CD4-positive, alpha-beta T cell treated with Interleukin-4 for 4 hours (primary cell): ENCODE measurements around the gene RIPPLY2.
"Not testable (repeated sequence)": the region's sequence is repeated elsewhere in the genome, so short reads cannot be mapped to it uniquely, and the experiment has no call there.

Experiments
- DNase-seq: peaks from one replicate; pipeline ENCODE4 v3.0.0-alpha.2; 2020

RIPPLY2 gene

DNA sequence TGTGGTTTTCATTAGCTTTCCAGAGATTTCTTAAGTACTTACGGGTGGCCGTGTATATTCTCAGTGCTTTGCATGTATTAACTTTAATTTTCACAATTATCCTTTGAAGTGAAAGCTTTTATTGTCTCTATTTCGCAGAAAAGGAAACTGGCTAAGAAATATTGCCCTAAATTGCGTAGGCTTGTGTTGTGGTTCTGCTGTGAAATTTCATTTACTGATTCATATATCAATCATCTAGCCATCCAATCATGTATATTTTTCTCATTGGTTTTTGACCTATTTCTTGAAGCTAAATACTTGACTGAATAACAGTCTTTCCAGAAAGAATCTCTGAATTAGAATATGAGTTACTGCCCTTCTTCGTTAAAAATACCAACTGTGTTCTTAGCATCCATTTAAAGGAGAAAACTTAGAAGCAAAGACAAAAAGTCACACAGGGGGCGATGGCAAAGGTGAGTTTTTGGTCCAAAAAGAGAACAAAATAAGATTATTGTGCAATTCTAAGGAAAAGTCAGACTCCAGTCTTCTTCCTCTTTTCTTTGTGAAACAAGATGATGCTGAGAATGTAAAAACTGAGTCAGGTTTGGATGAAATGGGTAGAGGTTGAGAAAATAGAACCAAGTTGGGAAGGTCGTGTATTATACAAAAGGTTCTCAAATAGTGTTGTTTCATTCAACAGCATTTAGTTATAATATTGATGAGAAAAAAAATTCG lies 7.8 kb downstream of the RIPPLY2 start:
- no peak for DNase-seq

DNA sequence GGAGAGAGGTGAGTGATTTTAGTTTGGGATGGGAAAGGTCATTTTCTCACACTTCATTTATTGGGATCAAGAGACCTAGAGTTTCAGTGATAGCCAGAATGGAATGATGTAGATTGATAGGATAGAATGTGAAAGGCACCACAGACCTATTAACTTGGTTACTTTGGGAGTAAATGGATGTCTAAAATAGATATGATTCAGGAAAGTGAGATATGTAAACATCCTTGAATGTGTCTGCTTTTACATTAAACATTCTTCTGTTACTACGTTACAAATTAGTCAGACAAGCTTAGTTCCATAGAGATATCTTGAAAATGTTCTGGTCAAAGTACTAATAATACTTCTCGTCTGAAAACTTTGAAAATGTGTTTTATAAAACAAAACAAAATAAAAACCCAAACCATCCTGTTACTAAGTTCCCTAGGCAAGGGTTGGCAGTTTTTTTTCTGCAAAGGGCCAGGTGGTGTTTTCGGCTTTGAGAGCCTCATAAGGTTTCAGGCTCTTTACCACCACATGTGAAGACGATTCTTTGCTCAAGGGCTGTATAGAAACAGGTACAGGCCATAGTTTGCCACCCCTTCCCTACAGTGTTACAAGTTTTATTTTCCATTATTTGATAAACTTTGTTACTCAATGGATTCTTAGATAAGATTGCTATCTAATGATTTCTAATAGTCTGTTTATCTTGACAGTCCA lies 9.8 kb downstream of the RIPPLY2 start:
- DNase-seq, result no peak

DNA sequence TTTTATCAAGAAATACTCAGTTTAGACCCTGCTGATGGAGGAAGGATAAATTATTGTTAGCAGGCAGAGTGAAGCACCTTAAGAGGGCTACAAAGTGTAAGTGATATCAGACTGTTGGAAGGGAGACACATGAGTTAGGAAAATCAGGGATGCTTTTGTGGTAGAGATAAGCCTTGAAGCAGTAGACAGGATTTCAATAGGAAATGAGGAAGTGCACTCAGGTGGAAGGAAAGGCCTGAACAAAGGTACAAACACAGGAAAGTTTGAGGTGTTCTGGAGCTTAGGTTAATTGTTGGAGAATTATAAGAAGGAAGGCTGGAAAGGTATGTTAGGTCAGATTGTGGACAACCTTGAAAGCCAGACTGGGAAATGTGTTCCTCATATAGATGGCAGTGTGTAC lies 13.9 kb downstream of the RIPPLY2 start:
- DNase-seq, result no peak

DNA sequence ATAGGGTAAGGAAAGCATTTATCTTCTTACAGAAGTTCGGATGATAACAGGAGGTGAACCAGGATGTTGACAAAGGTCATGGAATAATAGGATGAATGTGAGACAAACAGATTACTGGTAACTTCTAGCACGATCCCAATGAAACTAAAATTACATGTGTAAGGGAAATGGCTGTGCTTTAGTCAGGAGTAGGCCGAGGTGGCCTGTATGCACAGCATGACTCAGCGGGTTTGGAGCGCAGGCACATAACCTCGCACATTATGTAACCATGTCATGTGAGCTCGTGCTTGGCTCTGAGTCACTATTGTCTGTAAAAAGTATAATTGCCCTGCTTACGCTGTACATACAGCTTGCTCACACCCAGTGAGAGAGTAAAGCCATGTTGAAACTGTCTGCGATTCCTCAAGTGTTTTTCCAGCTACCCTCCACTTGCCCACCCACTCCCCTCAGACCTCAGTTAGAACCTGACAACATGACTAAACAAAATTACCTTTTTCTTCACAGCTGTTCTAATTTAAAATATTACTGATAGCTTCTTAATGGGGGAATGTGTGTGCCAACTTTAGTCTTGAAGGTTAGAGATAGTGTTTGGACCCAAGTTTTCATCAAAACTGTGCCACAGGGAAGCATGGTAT lies 14.5 kb downstream of the RIPPLY2 start:
- peak; percentile 9 for DNase-seq

DNA sequence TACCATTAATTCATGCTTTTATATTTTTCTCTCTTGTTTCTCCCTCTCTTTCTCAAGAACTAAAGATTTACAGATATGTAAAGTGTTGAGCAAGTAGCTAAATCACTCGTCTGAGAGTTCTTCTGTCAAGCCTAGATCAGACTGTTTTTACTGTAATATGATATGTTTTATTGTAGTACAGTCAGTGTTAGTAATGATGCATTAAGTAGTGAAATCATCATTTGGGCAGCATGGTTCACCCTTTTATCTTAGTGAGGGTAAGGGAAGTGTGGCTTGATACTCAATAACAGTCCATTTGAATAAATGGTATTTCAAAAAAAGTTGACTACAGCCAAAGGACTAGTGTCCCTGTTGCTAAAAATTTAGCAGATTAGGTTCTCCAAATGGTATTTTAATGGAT lies 15.5 kb downstream of the RIPPLY2 start:
- DNase-seq, result no peak

DNA sequence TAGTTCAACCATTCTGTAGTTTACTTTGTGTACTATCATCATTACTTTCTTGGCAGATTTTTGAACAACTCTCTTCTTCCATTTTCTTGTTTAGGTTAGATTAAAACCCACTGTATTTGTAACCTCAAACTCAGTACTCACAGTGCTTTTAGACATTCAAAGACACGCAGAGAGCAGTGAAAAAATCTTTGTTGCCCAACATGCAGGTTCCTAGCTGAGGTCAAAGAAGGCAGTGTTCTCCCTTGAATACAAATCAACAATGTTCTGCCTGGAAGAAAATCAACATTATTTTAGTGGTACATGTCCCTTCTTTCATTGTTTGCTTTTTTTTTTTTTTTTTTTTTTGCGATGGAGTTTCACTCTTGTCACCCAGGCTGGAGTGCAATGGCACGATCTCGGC lies 17.5 kb downstream of the RIPPLY2 start:
- DNase-seq, result no peak

DNA sequence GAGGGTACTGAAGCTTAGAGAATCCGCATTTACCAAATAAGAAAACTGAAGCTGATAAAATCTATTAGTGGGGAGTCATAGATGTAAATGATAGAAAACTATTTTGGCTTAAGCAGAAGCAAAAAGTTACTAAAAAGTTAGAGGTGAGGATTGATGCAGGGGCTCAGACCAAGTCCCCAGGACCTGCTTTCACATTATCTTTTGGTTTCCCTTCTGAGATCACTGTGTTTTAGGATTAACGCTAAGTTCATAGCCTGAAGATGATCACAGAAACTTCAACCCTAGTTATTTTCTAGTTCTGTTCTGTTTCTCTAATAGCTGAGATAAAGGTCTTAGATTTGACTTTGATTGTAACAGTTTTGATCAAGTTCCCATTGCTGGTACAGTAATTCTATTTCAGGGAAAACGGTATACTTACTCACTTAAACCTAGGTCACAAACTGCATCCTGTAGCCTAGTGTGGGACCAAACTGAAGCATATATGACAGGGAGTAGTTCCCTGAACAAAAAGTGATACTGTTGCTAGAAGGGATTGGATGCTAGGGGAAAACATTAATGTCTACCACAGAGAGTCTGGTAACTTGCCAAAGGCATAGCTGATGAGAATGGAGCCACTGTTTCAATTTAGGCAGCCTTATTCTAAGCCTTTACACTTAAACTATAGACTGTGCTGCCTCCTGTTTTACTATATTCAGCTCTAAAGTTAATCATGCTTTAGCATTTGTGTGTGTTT lies 19.4 kb downstream of the RIPPLY2 start:
- DNase-seq, result no peak

DNA sequence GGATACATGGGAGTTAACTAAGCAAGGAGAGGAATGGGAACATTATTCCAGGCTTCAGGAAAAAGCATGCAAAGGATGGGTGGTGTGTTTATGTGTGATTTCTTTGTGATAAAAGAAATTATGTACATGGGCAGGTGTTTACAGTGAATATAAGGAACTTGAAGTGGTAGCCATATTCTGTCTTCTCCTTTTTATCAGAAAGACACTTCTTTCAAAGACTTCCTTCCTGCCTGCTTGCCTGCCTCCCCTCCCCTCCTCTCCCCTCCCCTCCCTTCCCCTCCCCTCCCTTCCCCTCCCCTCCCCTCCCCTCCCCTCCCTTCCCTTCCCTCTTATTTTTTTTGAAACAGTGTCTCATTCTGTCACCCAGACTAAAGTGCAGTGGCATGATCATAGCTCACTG lies 20.7 kb downstream of the RIPPLY2 start:
- DNase-seq, result no peak

DNA sequence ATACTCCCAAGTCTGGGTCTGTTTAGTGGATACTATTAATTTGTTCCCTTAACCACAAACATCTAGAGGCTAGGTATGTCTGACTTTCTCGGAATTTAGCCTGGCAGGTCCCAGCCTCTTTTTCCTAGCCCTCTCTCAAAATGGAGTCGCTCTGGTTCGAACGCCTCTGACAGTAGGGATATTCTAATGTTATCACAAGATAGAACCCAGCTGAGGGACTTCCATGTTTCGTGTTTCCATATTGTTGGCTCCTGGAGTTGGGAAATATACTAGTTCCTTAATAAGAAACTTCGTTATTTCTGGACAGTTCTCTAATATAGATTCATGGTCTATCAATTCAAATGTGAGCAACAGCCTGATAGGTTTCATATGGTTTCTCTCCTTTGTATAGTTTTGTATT lies 22.7 kb downstream of the RIPPLY2 start:
- no peak for DNase-seq

DNA sequence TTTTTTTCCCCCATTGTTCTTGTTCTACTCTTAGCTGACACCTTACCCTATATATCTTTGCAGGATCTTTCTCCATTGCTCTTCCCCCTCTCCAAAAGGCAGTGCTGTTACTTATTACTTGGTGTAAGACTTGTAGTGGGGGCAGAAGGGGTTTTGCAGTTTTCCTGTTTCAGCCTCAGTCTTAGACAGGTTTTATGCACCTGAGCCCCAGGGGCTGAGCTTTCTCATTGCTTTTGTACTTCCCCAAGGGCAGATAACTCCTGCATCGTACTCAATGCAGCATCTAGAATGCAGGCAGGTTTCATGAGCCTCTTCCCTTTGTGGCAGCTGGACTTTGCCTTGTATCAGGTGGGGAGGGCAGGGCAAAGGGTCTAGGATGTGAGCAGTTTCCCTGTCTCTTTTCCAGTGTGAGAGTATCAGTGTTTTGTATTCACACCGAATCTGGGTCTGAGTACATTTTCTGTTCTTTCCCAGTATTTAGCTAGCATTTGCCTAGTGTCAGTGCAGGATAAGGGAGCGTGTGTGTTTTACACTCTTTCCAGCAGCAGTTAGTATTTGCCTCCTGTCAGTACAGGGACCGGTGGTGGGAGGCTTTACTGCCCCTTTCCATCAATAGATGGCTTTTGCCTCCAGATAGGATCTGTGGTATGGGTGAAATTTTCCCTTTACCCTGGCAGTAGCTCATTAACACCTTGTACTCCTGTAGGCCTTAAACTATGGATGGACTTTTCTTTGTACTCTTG lies 25.9 kb downstream of the RIPPLY2 start:
- no peak for DNase-seq

DNA sequence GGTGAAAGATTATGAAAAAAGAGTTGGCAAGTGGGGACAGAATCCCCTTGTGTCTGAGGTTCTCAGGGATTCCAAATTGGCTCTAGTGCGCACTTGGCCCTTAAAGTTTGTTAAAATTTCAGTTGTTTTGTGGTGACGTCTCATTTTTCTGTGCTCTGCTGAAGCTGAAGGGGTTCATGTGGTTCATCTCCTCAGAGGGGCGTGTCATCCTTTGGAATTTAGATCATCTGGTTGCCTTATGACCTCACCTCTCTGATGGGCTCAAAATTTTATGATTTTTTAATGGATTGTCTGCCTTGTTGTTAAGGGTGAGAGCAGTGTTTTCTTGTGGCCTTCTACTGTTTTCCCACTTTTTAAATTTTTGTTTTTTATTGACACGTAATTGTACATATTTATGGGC lies 26.6 kb downstream of the RIPPLY2 start:
- DNase-seq, result no peak

DNA sequence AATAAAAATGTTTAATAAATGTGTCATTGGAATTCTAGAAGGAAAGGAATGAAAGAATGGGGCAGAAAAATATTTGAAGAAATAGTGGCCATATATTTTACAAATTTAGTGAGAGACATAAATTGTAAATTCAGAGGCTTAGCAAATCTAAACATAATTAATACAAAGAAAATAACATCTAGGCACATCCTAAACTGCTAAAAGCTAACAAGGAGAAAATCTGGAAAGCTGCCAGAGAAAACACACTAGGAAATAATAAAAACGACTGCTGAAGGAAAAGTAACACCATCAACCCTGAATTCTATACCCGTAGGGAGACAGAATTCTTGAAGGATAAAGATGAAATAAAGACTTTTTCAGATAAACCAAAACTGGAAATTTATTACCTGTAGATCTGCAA lies 30.1 kb downstream of the RIPPLY2 start:
- DNase-seq, result no peak

DNA sequence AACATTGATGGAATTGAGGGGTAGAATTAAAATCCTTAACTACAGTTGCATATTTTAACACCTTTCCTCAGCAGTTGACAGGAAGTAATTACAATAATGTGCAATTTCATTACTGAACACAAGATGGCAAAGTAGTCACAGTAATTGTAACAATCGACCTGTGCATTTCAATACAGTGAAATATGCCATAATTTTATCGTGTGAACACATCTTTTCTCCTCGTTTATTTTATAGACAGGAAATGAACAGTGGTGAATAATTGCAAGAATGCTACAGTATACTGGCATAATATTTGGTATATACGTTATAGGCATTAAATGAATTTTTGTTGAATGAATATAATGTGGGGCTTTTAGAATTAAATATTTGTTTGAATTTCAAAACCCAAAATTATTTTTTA lies 31.4 kb downstream of the RIPPLY2 start:
- peak; percentile 60 for DNase-seq

DNA sequence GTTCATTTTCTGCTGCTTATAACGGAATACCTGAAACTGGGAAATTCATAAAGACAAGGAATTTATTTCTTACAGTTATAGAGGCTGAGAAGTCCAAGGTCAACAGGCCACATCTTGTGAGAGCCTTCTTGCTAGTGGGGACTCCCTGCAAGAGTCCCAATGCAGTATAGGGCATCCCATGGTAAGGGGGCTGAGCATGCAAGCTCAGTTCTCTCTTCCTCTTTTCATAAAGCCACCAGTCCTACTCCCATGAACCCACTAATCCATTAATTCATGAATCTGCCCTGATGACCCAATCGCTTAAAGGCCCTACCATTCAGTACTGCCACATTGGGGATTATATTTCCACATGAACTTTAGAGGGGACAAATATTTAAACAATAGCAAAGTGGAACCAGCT lies 32.8 kb downstream of the RIPPLY2 start:
- no peak for DNase-seq

DNA sequence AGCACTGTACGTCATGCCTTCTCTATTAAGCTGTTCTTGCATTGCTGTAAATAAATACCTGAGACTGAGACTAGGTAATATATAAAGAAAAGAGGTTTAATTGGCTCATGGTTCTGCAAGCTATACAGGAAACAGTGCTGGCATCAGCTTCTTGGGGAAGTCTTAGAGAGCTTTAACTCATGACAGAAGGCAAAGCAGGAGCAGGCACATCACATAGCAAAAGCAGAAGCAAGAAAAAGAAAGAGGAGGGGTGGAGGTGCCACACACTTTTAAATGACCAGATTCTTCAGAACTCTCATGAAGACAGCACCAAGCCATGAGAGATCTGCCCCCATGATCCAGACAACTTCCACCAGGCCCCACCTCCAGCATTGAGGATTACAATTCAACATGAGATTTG lies 36.5 kb downstream of the RIPPLY2 start:
- DNase-seq, result no peak

DNA sequence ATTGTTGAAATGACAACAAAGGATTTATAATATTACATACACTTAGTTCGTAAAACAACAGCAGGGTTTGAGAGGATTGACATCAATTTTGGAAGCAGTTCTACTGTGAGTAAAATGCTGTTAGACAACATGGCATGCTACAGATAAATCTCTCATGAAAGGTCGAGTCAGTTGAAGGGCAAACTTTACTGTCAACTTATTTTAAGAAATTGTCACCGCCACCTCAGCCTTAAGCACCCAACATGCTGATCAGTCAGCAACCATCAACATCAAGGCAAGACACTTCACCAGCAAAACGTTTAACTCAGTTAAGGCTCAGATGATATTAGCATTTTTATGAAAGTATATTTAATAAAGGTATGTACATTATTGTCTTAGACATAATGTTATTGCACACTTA lies 37.4 kb downstream of the RIPPLY2 start:
- no peak for DNase-seq

DNA sequence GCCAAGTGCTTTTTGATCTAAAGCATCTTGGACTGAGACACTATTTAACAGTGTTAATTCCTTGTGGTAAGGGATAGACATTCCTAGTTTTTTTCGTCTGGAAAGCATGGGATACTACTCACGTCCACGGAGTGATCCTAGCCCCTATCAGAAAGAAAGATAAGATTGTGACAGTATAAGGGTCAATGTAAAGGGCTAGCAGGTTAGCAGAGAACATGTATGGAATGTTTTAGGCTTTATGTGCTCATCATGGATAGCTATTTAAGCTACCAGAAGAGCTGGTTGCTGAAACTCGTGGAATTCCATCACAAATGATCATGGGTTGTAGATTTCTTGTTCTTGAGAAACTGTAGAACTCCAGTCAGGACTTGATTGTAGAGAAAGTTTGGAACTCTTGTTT lies 38.4 kb downstream of the RIPPLY2 start:
- DNase-seq, result no peak

DNA sequence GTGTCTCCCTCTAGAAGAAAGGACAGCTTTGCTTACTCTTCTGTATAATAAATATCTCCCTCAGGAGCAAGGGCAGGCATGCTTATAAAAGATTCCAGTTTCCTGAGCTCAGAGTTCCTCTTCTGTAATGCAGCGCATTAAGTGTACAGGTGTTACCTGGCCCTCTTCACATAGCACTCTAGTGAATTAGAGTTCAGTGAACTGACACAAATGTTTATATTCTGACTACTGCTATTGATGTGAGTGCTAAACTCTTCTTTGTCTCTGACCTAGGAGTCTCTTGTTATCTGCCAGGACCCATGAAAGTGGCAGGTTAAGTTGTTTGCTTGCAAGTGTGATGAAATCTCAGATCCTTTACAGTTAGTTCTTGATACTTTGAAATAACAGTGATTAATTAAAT lies 39.9 kb downstream of the RIPPLY2 start:
- no peak for DNase-seq

DNA sequence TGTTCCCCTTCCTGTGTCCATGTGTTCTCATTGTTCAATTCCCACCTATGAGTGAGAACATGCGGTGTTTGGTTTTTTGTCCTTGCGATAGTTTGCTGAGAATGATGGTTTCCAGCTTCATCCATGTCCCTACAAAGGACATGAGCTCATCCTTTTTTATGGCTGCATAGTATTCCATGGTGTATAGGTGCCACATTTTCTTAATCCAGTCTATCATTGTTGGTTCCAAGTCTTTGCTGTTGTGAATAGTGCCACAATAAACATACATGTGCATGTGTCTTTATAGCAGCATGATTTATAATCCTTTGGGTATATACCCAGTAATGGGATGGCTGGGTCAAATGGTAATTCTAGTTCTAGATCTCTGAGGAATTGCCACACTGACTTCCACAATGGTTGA lies 43.9 kb downstream of the RIPPLY2 start:
- not testable (repeated sequence) for DNase-seq

DNA sequence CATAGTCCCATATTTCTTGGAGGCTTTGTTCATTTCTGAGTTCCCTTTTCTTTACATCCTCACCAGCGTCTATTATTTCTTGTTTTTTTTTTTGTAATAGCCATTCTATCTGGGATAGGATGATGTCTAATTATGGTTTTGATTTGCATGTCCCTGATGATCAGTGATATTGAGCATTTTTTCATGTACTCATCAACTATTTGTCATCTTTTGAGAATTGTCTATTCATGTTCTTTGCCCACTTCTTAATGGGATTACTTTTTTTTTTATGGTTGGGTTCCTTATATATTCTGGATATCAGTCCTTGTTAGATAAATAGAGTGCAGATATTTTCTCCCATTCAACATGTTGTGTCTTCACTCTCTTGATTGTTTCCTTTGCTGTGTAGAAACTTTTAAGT lies 48.5 kb downstream of the RIPPLY2 start:
- no peak for DNase-seq

DNA sequence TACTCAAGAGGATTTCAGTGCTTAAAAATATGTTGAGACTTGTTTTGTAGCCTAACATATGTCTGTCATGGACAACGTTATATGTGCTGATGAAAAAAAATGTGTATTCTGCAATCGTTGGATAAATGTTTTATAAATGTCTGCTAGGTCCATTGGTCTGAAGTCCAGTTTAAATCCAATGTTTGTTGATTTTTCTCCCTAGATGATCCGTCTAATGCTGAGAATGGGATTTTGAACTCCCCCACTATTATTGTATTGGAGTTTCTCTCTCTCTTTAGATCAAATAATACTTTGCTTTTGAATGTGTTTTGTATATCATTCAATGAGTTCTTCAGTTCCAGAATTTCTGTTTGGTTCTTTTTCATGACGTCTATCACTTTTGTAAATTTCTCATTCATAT lies 51.2 kb downstream of the RIPPLY2 start:
- DNase-seq, result no peak

DNA sequence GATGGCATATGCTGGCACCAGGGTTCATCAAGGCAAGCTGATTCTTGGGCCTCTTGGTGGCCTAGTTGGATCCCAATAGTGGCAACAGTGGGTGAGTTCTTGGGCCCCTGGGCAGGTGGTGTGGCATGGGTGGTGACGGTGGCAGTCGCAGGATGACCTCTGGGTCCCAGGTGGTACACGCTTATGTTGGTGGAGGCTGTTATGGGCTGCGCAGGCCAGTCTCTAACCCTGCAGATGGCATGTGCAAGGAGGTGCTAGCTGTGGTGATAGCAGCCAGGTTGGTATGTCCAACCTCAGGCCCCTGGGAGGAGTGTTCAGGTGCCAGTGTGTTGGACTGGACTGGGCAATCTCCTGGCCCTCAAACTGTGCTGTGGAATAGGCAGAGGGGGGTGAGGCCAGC lies 52.5 kb downstream of the RIPPLY2 start:
- DNase-seq, result no peak
